GM21423 (cell line): ENCODE results near the gene PRDX1.
"Not testable (repeated sequence)": the region's sequence is repeated elsewhere in the genome, so short reads cannot be mapped to it uniquely, and the experiment has no call there.

Source experiments
- ATAC-seq: cut with Tn5 transposase; IDR thresholded peaks from one replicate; pipeline ENCODE4 v1.9.1; 2021; ENCODE audit warnings: mild to moderate bottlenecking, moderate library complexity; ENCODE audit not compliant: unreplicated experiment

The PRDX1 gene

DNA sequence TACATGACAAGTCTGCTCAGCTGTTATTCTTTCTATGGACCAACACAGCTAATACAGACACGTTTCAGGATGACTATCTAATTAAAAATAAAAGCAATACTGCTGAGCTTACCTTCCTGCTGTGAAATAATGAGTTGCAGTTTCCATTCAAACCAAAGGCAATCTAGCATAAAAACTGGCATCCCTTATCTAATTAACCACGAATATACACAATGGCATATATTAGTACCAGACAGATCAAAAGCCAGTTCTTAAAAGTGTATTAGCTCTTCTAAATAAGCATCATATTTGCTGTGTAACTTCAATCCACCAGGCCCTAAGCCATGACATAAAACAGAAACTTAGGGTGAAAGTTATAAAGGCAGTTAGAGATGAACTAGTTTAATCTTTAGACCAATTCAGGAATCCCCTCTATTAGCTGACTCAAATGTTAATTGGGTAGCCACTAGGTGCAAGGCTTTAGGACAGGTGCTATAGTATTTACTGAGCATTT lies 51.3 kb downstream of the PRDX1 start:
- ATAC-seq: no peak

- ATAC-seq: not testable (repeated sequence)
Measured at GRCh38 chr1:45467353-45467752, 54.3 kb downstream of the PRDX1 start.

DNA sequence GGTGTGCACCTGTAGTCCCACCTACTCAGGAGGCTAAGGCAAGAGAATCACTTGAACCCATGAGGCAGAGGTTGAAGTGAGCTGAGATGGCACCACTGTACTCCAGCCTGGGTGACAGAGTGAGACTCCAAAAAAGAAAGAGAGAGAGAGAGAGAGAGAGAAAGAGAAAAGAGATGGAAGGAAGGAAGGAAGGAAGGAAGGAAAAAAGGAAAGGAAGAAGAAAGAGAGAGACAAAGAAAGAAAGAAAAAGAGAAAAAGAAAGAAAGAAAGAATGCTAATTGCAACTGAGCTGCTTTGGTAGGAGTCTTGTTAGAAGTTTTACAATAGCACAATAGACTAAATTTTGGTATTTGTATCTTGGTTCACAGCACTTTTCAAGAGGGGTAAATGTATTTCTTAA lies 56.4 kb downstream of the PRDX1 start:
- no peak for ATAC-seq
